MM.1S (cell line): ENCODE data around the gene DACT2.

Experiments
- CTCF ChIP-seq: fragments of 300-600 bp; sonication (generic); IDR thresholded peaks from 2 replicates; pipeline ENCODE4 v1.5.1; 2016; ENCODE audit warnings: antibody characterized with exemption, low read length, mixed read lengths
- EZH2 ChIP-seq: fragments of 300-600 bp; sonication (generic); optimal IDR thresholded peaks from 2 replicates; pipeline ENCODE3; 2017; ENCODE audit warnings: low read depth, mild to moderate bottlenecking, antibody characterized with exemption, low read length, mixed read lengths
- EZH2phosphoT487 ChIP-seq: fragments of 300-600 bp; sonication (generic); IDR thresholded peaks from 2 replicates; pipeline ENCODE4 v1.6.1; 2018; ENCODE audit warnings: antibody characterized with exemption, low read length

- TF ChIP-seq CTCF = no peak
- TF ChIP-seq EZH2phosphoT487 = no peak
- no peak for TF ChIP-seq EZH2
These were observed 9.2 kb downstream of the DACT2 start for GRCh38 chr6:168310403-168310802.
